ENCODE data around the gene CRTC3.
"Not testable (repeated sequence)": the region's sequence is repeated elsewhere in the genome, so short reads cannot be mapped to it uniquely, and the experiment has no call there.

CRTC3 gene

GRCh38 chr15:90629217-90629616 lies 99.5 kb downstream of the CRTC3 start:
- Histone ChIP-seq H3K9me3 (ENCODE audit: insufficient read depth, low read length) (no peaks in the 10 kb centered on the region), H3K27me3 (ENCODE audit: insufficient read depth, insufficient read length) (no peaks in the 10 kb centered on the region), H3K9ac (ENCODE audit: insufficient read length, low read depth) (no peak overlapping the region), H3K4me1 (ENCODE audit: insufficient read depth, insufficient read length) (peaks cover 5% of the 10 kb centered on the region), H3K36me3 (ENCODE audit: insufficient read depth, insufficient read length, low read length) (peaks cover 55% of the 10 kb centered on the region), H3K4me3 (ENCODE audit: insufficient read length, low read depth) (no peak overlapping the region)
- TF ChIP-seq SUZ12 (IDR thresholded peaks at IDR 0.05; ENCODE audit: extremely low read depth, insufficient read depth, insufficient read length) (no peak), ZNF274 (IDR thresholded peaks at IDR 0.05; ENCODE audit: low read depth, low read length) (no peak), YY1 (IDR thresholded peaks at IDR 0.05; ENCODE audit: insufficient read depth, insufficient read length) (no peak)
- DNase-seq (ENCODE audit: low read depth, low spot score): no peak

DNA sequence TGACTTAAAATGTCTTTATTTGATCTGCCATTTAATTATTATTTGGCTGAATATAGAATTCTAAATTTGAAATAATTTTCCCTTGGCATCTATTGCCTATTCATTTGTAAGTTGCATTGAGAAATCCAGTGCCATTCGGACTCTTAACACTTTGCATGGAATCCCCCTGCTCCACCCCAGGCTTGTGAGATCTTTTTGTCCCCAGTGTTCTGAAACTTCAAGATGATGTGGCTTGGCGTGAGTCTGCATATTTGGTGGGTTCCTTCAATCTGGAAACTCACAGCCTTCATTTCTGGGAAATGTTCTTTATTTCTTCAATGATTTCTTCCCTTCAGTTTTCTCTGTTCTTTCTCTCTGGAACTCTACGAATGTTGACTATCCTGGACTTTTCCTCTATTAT lies 103.6 kb downstream of the CRTC3 start:
- H3K4me1 ChIP-seq (ENCODE audit: insufficient read depth, insufficient read length): peaks cover under 1% of the 10 kb centered on the region
- no peak overlapping the region for H3K4me3 ChIP-seq (ENCODE audit: insufficient read length, low read depth)
- no peaks in the 10 kb centered on the region for H3K27me3 ChIP-seq (ENCODE audit: insufficient read depth, insufficient read length)
- TF ChIP-seq YY1 (IDR thresholded peaks at IDR 0.05; ENCODE audit: insufficient read depth, insufficient read length) (no peak), SUZ12 (IDR thresholded peaks at IDR 0.05; ENCODE audit: extremely low read depth, insufficient read depth, insufficient read length) (no peak), ZNF274 (IDR thresholded peaks at IDR 0.05; ENCODE audit: low read depth, low read length) (no peak)
- peaks cover 48% of the 10 kb centered on the region for H3K36me3 ChIP-seq (ENCODE audit: insufficient read depth, insufficient read length, low read length)
- H3K9me3 ChIP-seq (ENCODE audit: insufficient read depth, low read length): no peaks in the 10 kb centered on the region
- DNase-seq (ENCODE audit: low read depth, low spot score): no peak
- no peak overlapping the region for H3K9ac ChIP-seq (ENCODE audit: insufficient read length, low read depth)

DNA sequence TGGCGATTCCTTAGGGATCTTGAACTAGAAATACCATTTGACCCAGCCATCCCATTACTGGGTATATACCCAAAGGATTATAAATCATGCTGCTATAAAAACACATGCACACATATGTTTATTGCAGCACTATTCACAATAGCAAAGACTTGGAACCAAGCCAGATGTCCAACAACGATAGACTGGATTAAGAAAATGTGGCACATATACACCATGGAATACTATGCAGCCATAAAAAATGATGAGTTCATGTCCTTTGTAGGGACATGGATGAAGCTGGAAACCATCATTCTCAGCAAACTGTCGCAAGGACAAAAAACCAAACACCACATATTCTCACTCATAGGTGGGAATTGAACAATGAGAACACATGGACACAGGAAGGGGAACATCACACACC lies 107.3 kb downstream of the CRTC3 start:
- not testable (repeated sequence) for H3K9ac ChIP-seq (ENCODE audit: insufficient read length, low read depth); DNase-seq (ENCODE audit: low read depth, low spot score); H3K4me3 ChIP-seq (ENCODE audit: insufficient read length, low read depth); H3K9me3 ChIP-seq (ENCODE audit: insufficient read depth, low read length); H3K4me1 ChIP-seq (ENCODE audit: insufficient read depth, insufficient read length); H3K27me3 ChIP-seq (ENCODE audit: insufficient read depth, insufficient read length)
- H3K36me3 ChIP-seq (ENCODE audit: insufficient read depth, insufficient read length, low read length): peaks cover 35% of the 10 kb centered on the region

- Histone ChIP-seq H3K4me3 (ENCODE audit: insufficient read length, low read depth) (no peak overlapping the region), H3K9ac (ENCODE audit: insufficient read length, low read depth) (peak overlapping the region; percentile 39), H3K27me3 (ENCODE audit: insufficient read depth, insufficient read length) (no peaks in the 10 kb centered on the region), H3K4me1 (ENCODE audit: insufficient read depth, insufficient read length) (peaks cover 7% of the 10 kb centered on the region), H3K9me3 (ENCODE audit: insufficient read depth, low read length) (no peaks in the 10 kb centered on the region), H3K36me3 (ENCODE audit: insufficient read depth, insufficient read length, low read length) (peaks cover 37% of the 10 kb centered on the region)
- TF ChIP-seq SUZ12 (IDR thresholded peaks at IDR 0.05; ENCODE audit: extremely low read depth, insufficient read depth, insufficient read length) (no peak), ZNF274 (IDR thresholded peaks at IDR 0.05; ENCODE audit: low read depth, low read length) (no peak), YY1 (IDR thresholded peaks at IDR 0.05; ENCODE audit: insufficient read depth, insufficient read length) (no peak)
- no peak for DNase-seq (ENCODE audit: low read depth, low spot score)
These were observed 108.0 kb downstream of the CRTC3 start for GRCh38 chr15:90637693-90638092.

GRCh38 chr15:90638201-90638691 lies 108.5 kb downstream of the CRTC3 start:
- H3K4me3 ChIP-seq (ENCODE audit: insufficient read length, low read depth): no peak overlapping the region
- no peaks in the 10 kb centered on the region for H3K9me3 ChIP-seq (ENCODE audit: insufficient read depth, low read length)
- TF ChIP-seq YY1 (IDR thresholded peaks at IDR 0.05; ENCODE audit: insufficient read depth, insufficient read length): no peak
- no peak for TF ChIP-seq ZNF274 (IDR thresholded peaks at IDR 0.05; ENCODE audit: low read depth, low read length)
- TF ChIP-seq SUZ12 (IDR thresholded peaks at IDR 0.05; ENCODE audit: extremely low read depth, insufficient read depth, insufficient read length): no peak
- H3K4me1 ChIP-seq (ENCODE audit: insufficient read depth, insufficient read length): peaks cover 7% of the 10 kb centered on the region
- H3K36me3 ChIP-seq (ENCODE audit: insufficient read depth, insufficient read length, low read length): peaks cover 39% of the 10 kb centered on the region
- H3K9ac ChIP-seq (ENCODE audit: insufficient read length, low read depth): no peak overlapping the region
- no peak for DNase-seq (ENCODE audit: low read depth, low spot score)
- no peaks in the 10 kb centered on the region for H3K27me3 ChIP-seq (ENCODE audit: insufficient read depth, insufficient read length)

DNA sequence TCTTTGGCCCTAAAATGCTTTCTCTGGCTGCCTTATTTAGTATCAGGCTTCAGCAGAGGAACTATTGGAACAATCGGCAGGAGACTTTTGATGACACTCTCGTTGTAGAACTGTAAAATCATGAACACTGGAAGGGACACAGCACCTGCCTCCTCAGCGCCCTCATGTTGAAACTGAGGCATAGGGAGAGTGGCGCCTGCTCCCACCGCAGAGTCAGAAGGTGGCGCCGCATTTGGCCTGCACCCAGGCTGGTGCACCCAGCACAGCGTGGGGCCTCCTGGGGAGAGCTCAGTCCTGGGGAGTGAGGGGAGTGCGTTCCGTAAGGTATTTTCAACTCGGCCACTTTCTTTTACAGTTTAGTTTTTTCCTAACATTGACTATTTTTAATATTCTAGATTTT lies 109.2 kb downstream of the CRTC3 start:
- no peaks in the 10 kb centered on the region for H3K9me3 ChIP-seq (ENCODE audit: insufficient read depth, low read length)
- no peaks in the 10 kb centered on the region for H3K27me3 ChIP-seq (ENCODE audit: insufficient read depth, insufficient read length)
- H3K9ac ChIP-seq (ENCODE audit: insufficient read length, low read depth): no peak overlapping the region
- no peak overlapping the region for H3K4me3 ChIP-seq (ENCODE audit: insufficient read length, low read depth)
- DNase-seq (ENCODE audit: low read depth, low spot score): no peak
- no peak for TF ChIP-seq ZNF274 (IDR thresholded peaks at IDR 0.05; ENCODE audit: low read depth, low read length)
- no peak for TF ChIP-seq YY1 (IDR thresholded peaks at IDR 0.05; ENCODE audit: insufficient read depth, insufficient read length)
- no peak for TF ChIP-seq SUZ12 (IDR thresholded peaks at IDR 0.05; ENCODE audit: extremely low read depth, insufficient read depth, insufficient read length)
- H3K36me3 ChIP-seq (ENCODE audit: insufficient read depth, insufficient read length, low read length): peaks cover 45% of the 10 kb centered on the region
- H3K4me1 ChIP-seq (ENCODE audit: insufficient read depth, insufficient read length): peaks cover 7% of the 10 kb centered on the region

DNA sequence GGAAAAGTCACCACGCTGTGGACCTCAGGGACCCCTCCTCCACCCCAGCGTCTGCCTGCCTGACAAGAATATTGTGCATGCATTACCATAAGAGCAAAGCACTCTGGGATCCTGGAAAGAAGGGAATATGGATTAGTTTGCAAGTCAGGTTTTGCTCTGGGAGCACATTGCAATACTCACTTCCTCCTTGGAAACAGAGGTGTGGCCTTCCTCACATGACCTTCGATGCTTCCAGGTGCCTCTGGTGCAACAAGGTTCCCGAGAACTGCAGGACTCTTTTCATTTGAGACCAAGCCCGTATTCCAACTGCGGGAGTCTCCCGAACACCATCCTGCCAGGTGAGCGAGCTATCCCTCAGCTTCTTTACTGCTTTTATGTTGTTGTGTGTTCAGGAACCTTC lies 111.1 kb downstream of the CRTC3 start:
- no peak overlapping the region for H3K9ac ChIP-seq (ENCODE audit: insufficient read length, low read depth)
- TF ChIP-seq YY1 (IDR thresholded peaks at IDR 0.05; ENCODE audit: insufficient read depth, insufficient read length) (no peak), SUZ12 (IDR thresholded peaks at IDR 0.05; ENCODE audit: extremely low read depth, insufficient read depth, insufficient read length) (no peak), ZNF274 (IDR thresholded peaks at IDR 0.05; ENCODE audit: low read depth, low read length) (no peak)
- H3K9me3 ChIP-seq (ENCODE audit: insufficient read depth, low read length): no peaks in the 10 kb centered on the region
- H3K4me1 ChIP-seq (ENCODE audit: insufficient read depth, insufficient read length): peaks cover 7% of the 10 kb centered on the region
- no peak for DNase-seq (ENCODE audit: low read depth, low spot score)
- H3K4me3 ChIP-seq (ENCODE audit: insufficient read length, low read depth): no peak overlapping the region
- H3K27me3 ChIP-seq (ENCODE audit: insufficient read depth, insufficient read length): no peaks in the 10 kb centered on the region
- peaks cover 36% of the 10 kb centered on the region for H3K36me3 ChIP-seq (ENCODE audit: insufficient read depth, insufficient read length, low read length)

All from NT2/D1 (cell line).